Measurements from ENCODE around the gene CYP3A7.
"Not testable (repeated sequence)": the region's sequence is repeated elsewhere in the genome, so short reads cannot be mapped to it uniquely, and the experiment has no call there.

CYP3A7 gene

DNA sequence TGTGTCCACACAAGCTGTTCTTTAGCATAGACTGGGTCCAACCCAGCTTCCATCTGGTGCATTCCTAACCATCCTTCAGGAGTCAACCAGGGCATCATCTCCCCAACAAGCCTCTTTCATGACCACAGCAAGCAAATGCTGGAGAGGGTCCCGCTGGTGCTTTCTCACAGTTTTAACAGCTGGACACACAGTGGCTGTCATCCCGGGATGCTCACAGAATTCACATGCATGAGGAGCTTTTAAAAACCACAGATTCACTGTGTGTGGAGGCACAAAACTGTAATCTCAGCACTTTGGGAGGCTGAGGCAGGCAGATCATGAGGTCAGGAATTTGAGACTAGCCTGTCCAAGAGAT is 6.4 kb upstream of the CYP3A7 start:
- DNase-seq = no peak

DNA sequence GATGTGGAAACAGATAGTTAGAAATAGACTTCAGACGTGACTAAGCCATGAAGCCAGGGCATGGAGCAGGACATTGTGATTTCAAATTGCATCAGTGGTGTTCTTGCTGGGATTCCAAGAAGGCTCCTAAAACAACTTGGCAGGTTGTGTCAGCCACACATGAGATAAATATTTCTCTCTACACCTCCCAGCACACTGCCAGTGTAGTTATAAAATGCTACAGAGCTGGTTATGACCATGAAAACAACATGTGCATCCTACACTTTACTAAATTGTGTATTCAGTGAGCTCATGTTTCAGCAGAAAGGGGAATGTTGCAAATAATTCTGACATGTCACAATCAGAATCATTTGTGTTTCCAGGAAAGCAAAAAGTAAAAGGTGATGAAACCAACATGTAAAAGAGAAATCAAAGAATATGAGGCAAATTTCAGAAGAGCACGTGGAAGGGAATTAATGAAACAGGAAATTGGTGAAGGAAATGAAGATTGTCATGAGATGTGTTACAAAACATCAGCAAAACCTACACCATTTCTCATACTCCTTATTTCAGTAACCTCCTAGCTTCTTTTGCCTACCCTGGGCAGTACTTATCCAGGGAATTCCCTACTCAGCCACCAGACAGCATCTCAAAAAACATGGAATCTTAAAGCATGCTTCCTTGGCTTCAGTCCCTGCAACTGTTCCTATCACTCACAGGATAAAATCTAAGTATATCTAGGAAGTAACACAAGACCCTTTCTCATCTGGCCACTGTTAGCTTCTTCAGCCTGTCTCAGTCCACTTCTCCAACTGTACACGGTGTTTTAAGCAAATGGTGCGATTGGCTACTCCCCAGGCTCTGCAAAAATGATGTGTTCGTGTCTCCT is 5.8 kb upstream of the CYP3A7 start:
- DNase-seq = no peak

DNA sequence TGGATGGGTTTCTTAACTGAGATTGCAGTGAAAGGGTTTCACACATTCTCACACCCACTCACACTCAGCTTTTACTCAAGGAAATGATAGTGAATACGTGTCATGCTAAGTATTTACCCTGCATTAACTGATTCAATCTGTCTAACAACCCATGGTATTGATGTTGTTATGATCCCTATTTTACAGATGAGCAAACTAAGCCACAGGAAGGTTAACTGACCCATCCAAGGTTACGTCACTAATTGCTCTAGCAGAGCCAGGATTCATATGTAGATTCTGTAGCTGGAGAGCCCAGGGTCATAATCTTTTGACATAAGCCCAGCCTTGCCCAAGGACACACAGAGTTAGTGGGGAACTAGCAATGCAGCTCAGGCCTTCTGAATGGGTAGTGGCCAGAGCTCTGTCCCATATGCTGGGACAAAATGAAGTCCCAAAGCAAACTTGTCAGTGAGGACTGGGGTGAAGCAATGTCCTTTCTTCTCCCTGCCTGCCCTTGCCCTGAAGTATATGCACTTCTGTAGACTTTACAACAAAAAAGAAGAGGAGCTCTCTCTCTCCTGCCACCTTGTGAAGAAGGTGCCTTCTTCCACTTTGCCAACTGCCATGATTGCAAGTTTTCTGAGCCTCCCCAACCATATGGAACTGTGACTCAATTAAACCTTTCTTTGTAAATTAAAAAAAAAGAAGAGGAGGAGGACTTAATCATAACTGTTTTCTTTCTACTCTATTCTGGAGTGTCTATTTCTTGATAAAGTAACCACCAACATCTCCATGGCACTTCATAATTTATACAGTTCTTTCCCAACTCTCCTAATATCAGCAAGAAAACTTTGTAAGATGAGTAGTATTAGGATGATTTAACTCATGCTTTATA is 4.9 kb upstream of the CYP3A7 start:
- DNase-seq = no peak

- DNase-seq = no peak
These were observed 2.7 kb upstream of the CYP3A7 start for GRCh38 chr7:99737726-99738125.

DNA sequence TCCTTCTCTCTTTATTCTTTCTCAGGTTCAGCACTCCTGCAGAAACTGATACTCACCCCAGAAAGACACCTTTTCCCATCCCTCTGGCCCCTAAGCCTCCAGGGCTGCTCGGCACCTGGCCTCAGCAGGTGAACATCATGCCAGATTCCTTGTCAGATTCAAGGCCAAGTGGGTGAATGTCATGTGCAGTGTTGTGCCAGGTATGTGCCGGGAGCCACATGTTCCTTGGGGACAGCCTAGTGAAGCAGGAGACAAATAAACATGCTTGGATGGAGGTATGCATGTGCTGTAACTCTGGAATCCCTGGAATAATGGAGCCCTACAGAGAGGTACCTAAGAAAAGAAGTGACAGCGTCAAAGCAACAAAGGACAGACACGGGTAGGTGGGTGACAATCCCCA is 1.7 kb upstream of the CYP3A7 start:
- not testable (repeated sequence) for DNase-seq

DNA sequence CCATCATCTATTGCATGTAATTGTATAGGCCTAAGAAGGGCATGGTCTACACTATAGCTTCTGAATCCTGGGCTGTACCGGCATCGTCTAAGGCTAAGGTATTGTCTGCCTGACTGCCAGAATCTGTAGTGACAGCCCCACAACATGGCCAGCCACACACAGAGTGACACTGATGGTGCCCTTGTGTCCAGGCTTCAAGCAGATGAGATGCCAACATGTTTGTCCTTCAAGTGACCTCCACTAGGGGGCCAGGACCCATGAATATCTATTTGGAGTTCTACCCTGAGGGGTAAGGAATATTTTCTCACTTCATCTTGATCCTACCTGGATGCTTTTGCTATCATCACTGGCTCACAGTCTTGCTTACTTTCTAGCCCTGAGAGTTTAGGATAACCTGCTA is 1.5 kb downstream of the CYP3A7 start:
- no peak for DNase-seq

GRCh38 chr7:99733003-99733402 is 2.0 kb downstream of the CYP3A7 start:
- DNase-seq = no peak

GRCh38 chr7:99731638-99732374 is 3.2 kb downstream of the CYP3A7 start:
- DNase-seq = no peak

DNA sequence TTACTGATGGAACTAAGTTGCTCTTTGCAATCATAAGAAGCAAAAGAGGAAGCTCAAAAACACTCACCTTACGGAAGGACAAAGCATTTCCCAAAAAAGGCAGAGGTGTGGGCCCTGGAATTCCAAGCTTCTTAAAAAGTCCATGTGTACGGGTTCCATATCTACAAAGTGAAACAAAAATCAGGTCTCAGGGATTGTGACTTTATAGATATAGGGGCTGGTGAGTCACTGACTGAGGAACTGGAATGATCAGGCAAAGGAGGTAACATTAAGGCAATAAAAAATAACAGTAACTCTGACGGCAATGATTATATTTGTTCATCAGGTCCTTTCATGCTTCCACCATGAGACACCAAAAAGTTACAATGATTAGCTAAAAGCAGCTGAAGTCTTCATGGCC is 4.0 kb downstream of the CYP3A7 start:
- DNase-seq = no peak

- DNase-seq = no peak
These were observed 4.7 kb downstream of the CYP3A7 start for GRCh38 chr7:99730238-99730810.

DNA sequence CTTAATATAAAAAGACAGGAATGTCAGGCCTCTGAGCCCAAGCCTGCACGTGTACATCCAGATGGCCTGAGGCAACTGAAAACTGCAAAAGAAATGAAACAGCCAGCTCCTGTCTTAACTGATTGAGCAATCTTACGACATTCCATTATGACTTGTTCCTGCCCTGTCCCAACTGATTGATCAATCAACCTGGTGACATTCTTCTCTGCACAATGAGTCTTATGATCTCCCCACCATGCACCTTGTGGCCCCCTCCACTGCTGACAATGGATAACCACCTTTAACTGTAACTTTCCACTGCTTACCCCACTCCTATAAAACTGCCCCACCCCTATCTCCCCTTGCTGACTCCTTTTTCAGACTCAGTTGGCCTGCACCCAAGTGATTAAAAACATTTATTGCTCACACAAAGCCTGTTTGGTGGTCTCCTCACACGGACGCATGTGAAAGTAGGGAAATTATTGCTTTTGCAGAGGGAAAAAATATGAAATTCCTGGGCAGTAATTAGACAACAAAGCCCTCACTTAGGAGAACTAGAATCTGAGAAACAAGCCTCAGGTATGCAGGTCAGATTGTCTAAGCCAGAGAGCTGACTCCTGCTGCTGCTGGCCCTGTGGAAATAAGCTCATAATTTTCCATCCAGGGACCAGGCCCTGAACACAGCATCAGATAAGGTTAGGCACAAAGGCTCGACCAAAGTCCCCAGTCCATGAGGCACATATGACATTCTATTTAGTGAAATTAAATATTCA is 5.3 kb downstream of the CYP3A7 start:
- DNase-seq = no peak

DNA sequence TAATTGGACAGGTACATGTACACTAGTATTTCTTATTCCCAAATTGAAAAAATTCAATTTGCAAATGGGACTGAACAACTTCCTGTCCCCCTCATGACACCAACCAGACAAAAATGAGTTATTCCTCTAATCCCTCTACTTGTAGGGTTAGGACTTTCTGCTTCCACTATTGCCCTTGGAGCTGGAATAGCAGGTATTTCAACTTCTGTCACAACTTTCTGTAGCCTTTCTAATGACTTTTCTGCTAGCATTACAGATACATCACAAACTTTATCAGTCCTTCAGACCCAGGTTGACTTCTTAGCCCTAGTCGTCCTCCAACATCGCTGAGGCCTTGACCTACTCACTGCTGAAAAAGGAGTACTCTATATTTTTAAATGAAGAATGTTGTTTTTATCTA is 6.4 kb downstream of the CYP3A7 start:
- DNase-seq = no peak

GRCh38 chr7:99723201-99723600 is 11.8 kb downstream of the CYP3A7 start:
- not testable (repeated sequence) for DNase-seq

DNA sequence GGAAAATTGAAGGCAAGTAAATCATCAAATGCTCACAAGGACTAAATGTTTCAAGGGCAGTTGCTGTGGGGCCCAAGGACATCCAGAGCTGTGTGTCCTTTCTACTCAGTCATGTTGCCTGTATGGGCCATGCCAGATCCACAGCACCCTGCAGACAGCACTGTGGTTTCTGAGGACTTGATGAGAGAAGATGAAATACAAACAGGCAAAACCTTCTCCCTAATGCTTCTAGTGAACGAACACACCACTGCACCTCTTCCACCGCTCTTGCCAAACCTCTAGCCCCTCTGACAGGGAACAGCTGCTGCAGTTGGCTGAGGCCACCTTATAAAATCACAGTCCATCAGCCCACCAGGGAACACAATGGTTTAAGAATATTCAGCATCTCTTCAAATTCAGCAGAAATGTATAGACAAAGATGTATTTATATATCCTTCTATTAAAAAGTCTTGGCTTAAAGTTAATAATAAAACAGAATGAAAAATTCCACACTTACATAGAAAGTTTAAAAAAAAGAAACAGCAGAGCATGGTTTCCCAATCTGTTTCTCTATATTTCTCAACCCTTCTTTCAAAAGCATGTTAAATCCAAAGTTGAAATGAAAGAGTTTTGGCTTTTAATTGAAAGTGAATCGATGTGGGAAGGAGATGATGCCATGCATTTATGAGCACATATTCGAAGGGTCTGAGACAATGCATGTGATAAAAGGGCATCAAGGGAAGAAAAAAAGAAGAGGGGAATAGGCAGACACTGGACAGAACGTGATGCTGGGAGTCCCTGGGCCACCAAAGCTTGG is 14.0 kb downstream of the CYP3A7 start:
- no peak for DNase-seq

- DNase-seq = no peak
These were observed 14.8 kb downstream of the CYP3A7 start for GRCh38 chr7:99719996-99720769.

GRCh38 chr7:99713995-99714570 is 20.9 kb downstream of the CYP3A7 start:
- no peak for DNase-seq

- no peak for DNase-seq
These were observed 25.0 kb downstream of the CYP3A7 start for GRCh38 chr7:99709838-99710578.

GRCh38 chr7:99709260-99709659 is 25.7 kb downstream of the CYP3A7 start:
- no peak for DNase-seq

- no peak for DNase-seq
These were observed 27.9 kb downstream of the CYP3A7 start for GRCh38 chr7:99707096-99707495.
